Glomerular visceral epithelial cell (primary cell): Measurements from ENCODE around the gene AIF1L.

Source experiments
- DNase-seq: peaks from one replicate; pipeline ENCODE4 v3.0.0-alpha.2; 2016; ENCODE audit errors: extremely low spot score

AIF1L gene

GRCh38 chr9:131078427-131079366 is 17.6 kb upstream of the AIF1L start:
- no peak for DNase-seq

GRCh38 chr9:131080589-131080988 is 15.7 kb upstream of the AIF1L start:
- DNase-seq: no peak

GRCh38 chr9:131081868-131082267 is 14.5 kb upstream of the AIF1L start:
- no peak for DNase-seq

- no peak for DNase-seq
These were observed 13.4 kb upstream of the AIF1L start for GRCh38 chr9:131082774-131083512.

GRCh38 chr9:131084661-131085369 is 11.5 kb upstream of the AIF1L start:
- DNase-seq: no peak

GRCh38 chr9:131085370-131086122 is 10.8 kb upstream of the AIF1L start:
- DNase-seq: no peak

- no peak for DNase-seq
These were observed 8.9 kb upstream of the AIF1L start for GRCh38 chr9:131087354-131087893.

GRCh38 chr9:131090025-131090787 is 6.1 kb upstream of the AIF1L start:
- DNase-seq: no peak

- DNase-seq: no peak
These were observed 4.9 kb upstream of the AIF1L start for GRCh38 chr9:131091352-131091992.

GRCh38 chr9:131092030-131092429 is 4.3 kb upstream of the AIF1L start:
- no peak for DNase-seq

GRCh38 chr9:131092548-131093440 is 3.5 kb upstream of the AIF1L start:
- no peak for DNase-seq

- no peak for DNase-seq
These were observed 2.3 kb upstream of the AIF1L start for GRCh38 chr9:131094015-131094414.

GRCh38 chr9:131094622-131095021 is 1.7 kb upstream of the AIF1L start:
- DNase-seq: peak; percentile 18

- no peak for DNase-seq
These were observed 564 bp upstream of the AIF1L start for GRCh38 chr9:131095666-131096268.

- no peak for DNase-seq
These were observed 1.0 kb downstream of the AIF1L start for GRCh38 chr9:131097126-131097947.

- no peak for DNase-seq
These were observed 1.6 kb downstream of the AIF1L start for GRCh38 chr9:131097948-131098278.

GRCh38 chr9:131098391-131099101 is 2.2 kb downstream of the AIF1L start:
- DNase-seq: peak; percentile 69
